Lower lobe of right lung (tissue), 2 donors: ENCODE results near the gene GLDN. TPM values are rescaled to one million over a fixed set of nuclear protein-coding genes. Genes with fewer than 3 reads are reported as not detected.

Experiments used
- ATAC-seq, 2 donors: fragments of 200-7000 bp; cut with Tn5 transposase; one replicate each; pipeline ENCODE4 v1.9.1; 2020 to 2022; ENCODE audit warnings: mild to moderate bottlenecking in 2 of 2, moderate library complexity in 2 of 2
- DNase-seq: peaks from one replicate; pipeline ENCODE4 v3.0.0-alpha.2; 2020
- H3K27ac ChIP-seq: fragments of 200-600 bp; one replicate; pipeline ENCODE4 v1.8.0; 2022
- H3K27me3 ChIP-seq: fragments of 200-600 bp; one replicate; pipeline ENCODE4 v1.8.0; 2022; ENCODE audit warnings: low read depth
- H3K36me3 ChIP-seq: fragments of 200-600 bp; one replicate; pipeline ENCODE4 v1.8.0; 2022; ENCODE audit warnings: mild to moderate bottlenecking
- H3K4me1 ChIP-seq: fragments of 200-600 bp; one replicate; pipeline ENCODE4 v1.8.0; 2022
- H3K4me3 ChIP-seq: fragments of 200-600 bp; one replicate; pipeline ENCODE4 v1.8.0; 2022; ENCODE audit warnings: mild to moderate bottlenecking
- H3K9me3 ChIP-seq: fragments of 200-600 bp; one replicate; pipeline ENCODE4 v1.8.0; 2022
- CTCF ChIP-seq: fragments of 200-600 bp; IDR thresholded peaks from one replicate; pipeline ENCODE4 v1.8.0; 2022; ENCODE audit warnings: antibody characterized with exemption, mild to moderate bottlenecking
- intact Hi-C: fragments of 100-400 bp; cut with DNase I; formaldehyde crosslinking; loops from one replicate; pipeline ENCODE4 v1.11.0; 2022
- total RNA-seq: library from RNA; stranded (reverse); fragmentation: NEBNext Ultra II Directional; extraction: Animal tissue kit (Norgen Biotek cat#: 25700); gene quantifications from one replicate; pipeline ENCODE4 v1.2.1, GENCODE V29; 2021
- donor health status: DM: no; HTN: yes; CAD: no; lungs with severe emphysema.

GLDN gene
- total RNA-seq, 1 donor from 2014 or later = 34.5 TPM

DNA sequence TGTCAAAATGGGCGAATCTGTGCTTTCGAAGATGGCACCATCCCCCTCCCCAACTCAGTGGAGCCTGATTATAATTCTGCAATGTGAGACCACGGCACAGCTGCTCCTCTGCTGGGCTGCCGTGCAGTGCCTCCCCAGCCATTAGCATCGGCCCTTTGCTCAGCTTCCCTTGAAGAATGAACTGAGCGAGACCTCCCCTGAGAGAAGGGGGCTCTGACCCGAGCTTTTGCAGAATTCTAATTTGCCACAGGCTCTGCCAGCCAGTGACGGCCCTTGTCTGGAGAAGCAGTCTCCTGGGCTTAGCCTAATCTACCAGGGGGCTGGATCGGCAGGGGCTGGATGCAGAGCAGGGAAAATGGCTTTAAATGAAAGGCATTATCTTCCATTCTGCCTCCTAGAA, 57.2 kb downstream of the GLDN start:
- DNase-seq = no peak
- intact Hi-C loops = no loop called here
- ATAC-seq = no peak

GRCh38 chr15:51401051-51401780, 59.8 kb downstream of the GLDN start:
- no peak for DNase-seq
- Histone ChIP-seq H3K4me1 (no peaks in the 10 kb centered on the region), H3K9me3 (no peaks in the 10 kb centered on the region), H3K27ac (no peak overlapping the region), H3K36me3 (no peaks in the 10 kb centered on the region), H3K4me3 (no peak overlapping the region), H3K27me3 (no peaks in the 10 kb centered on the region)
- peak; percentile 70 to 76 for ATAC-seq
- intact Hi-C loops = no loop called here
- no peak for TF ChIP-seq CTCF

More for the DNA sequence above, 57.2 kb downstream of the GLDN start:
- H3K4me1 ChIP-seq = no peaks in the 10 kb centered on the region
- no peaks in the 10 kb centered on the region for H3K9me3 ChIP-seq
- no peak overlapping the region for H3K27ac ChIP-seq
- H3K27me3 ChIP-seq = no peaks in the 10 kb centered on the region
- TF ChIP-seq CTCF = no peak
- H3K4me3 ChIP-seq = no peak overlapping the region
- no peaks in the 10 kb centered on the region for H3K36me3 ChIP-seq

GRCh38 chr15:51401872-51402517, 60.5 kb downstream of the GLDN start:
- peak; percentile 52 to 64 for ATAC-seq
- intact Hi-C loops = no loop called here
- no peaks in the 10 kb centered on the region for H3K4me1 ChIP-seq
- H3K27me3 ChIP-seq = no peaks in the 10 kb centered on the region
- no peak overlapping the region for H3K4me3 ChIP-seq
- no peak overlapping the region for H3K27ac ChIP-seq
- peak; percentile 67 for DNase-seq
- H3K36me3 ChIP-seq = no peaks in the 10 kb centered on the region
- H3K9me3 ChIP-seq = no peaks in the 10 kb centered on the region
- peak; percentile 50 for TF ChIP-seq CTCF

GRCh38 chr15:51403072-51403878, 61.8 kb downstream of the GLDN start:
- no peak overlapping the region for H3K4me3 ChIP-seq
- DNase-seq (no peak), ATAC-seq (no peak)
- H3K27ac ChIP-seq = no peak overlapping the region
- no peaks in the 10 kb centered on the region for H3K27me3 ChIP-seq
- no peaks in the 10 kb centered on the region for H3K36me3 ChIP-seq
- intact Hi-C loops = no loop called here
- TF ChIP-seq CTCF = peak; percentile 45
- H3K9me3 ChIP-seq = no peaks in the 10 kb centered on the region
- no peaks in the 10 kb centered on the region for H3K4me1 ChIP-seq

- Histone ChIP-seq H3K36me3 (no peaks in the 10 kb centered on the region), H3K4me1 (no peaks in the 10 kb centered on the region), H3K9me3 (no peaks in the 10 kb centered on the region), H3K27ac (no peak overlapping the region), H3K4me3 (no peak overlapping the region), H3K27me3 (no peaks in the 10 kb centered on the region)
- no peak for TF ChIP-seq CTCF
- DNase-seq (no peak), ATAC-seq (no peak)
- intact Hi-C loops = no loop called here
Observed at GRCh38 chr15:51403946-51404695, 62.7 kb downstream of the GLDN start.
